Hematopoietic multipotent progenitor cell treated with erythropoietin and hydrocortisone succinate and interleukin-3 and kit ligand, for 8 days (in vitro differentiated cells): ENCODE measurements around the gene PRPSAP1.
"Not testable (repeated sequence)": the region's sequence is repeated elsewhere in the genome, so short reads cannot be mapped to it uniquely, and the experiment has no call there.

Experiments
- DNase-seq: peaks from one replicate; pipeline ENCODE4 v3.0.0-alpha.2; 2015

PRPSAP1 gene

GRCh38 chr17:76357597-76358158 is 4.0 kb upstream of the PRPSAP1 start:
- no peak for DNase-seq

DNA sequence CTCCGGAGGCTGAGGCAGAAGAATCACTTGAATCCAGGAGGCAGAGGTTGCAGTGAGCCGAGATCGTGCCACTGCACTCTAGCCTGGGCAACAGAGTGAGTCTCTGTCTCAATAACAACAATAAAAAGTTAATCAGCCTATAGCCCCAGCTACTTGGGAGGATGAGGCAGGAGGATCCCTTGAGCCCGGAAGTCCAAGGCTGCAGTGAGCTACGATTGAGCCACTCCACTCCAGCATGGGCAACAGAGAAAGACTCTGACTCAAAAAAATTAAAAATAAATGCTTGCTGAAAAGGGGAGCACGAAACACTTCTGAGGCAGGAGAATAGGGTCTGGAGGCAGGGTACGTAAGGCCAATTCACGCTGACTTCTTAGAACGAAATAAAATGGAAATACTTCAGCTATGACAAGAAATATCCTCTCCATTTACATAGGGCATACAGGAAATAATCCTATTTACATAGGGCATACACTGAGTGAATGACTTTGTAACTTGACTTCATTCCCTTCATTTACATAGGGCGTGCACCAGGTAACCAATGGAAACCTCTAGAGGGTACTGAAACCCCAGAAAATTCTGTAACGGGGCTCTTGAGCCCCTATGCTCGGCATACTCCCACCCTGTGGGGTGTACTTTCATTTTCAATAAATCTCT is 3.2 kb upstream of the PRPSAP1 start:
- no peak for DNase-seq

- DNase-seq, result peak; percentile 99
Observed at GRCh38 chr17:76354747-76355310, 1.1 kb upstream of the PRPSAP1 start.

- DNase-seq, result no peak
Observed at GRCh38 chr17:76354317-76354729, 607 bp upstream of the PRPSAP1 start.

- DNase-seq, result no peak
Observed at GRCh38 chr17:76353004-76353598, 615 bp downstream of the PRPSAP1 start.

GRCh38 chr17:76351526-76352071 is 2.1 kb downstream of the PRPSAP1 start:
- no peak for DNase-seq

DNA sequence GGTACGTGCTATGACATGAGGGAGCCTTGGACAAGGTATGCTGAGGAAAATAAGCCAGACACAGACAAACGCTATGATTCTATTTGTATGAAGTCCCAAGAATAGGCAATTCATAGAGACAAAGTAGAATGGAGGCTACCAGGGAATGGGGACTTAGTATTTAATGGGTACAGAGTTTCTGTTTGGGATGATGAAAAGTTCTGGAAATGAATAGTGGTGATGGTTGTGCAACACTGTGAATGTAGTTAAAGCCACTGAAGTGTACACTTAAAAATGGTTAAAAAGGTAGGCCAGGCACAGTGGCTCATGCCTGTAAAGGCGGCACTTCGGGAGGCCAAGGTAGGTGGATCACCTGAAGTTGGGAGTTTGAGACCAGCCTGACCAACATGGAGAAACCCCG is 3.3 kb downstream of the PRPSAP1 start:
- no peak for DNase-seq

DNA sequence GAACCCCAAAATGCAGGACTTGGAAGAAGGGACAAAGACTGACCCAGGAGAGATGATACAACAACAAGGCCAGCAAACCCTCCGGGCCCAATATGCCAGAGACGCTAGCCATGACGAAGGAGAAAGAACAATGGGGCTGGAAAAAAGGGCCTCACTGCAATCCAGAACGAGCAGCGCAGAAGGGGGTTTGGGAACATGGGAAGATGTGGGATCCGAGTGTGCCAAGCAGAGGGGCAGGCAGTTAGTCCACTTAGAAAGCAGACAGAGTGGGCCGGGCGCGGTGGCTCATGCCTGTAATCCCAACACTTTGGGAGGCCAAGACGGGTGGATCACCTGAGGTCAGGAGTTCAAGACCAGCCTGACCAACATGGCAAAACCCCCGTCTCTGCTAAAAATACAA is 6.8 kb downstream of the PRPSAP1 start:
- DNase-seq, result not testable (repeated sequence)

DNA sequence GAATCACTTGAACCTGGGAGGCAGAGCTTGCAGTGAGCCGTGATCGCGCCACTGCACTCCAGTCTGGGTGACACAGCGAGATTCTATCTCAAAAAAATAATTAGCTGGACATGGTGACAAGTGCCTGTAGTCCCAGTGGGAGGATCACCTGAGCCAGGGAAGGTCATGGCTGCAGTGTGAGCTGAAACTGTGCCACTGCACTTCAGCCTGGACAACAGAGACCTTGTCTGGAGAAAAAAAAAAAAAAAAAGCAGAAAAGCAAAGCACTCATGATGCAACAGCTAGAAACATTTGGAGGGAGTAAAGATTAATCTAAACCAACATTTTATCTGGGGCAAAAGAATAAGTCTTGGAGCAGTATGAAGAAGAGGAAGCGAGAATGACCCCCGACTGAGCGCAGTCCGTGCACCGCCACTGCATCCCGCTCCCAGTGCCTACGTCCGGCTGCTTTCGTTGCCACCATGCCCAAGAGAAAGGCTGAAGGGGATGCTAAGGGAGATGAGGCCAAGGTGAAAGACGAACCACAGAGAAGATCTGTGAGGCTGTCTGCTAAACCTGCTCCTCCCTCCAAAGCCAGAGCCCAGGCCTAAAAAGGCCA is 8.2 kb downstream of the PRPSAP1 start:
- DNase-seq, result no peak

- no peak for DNase-seq
Observed at GRCh38 chr17:76343106-76343505, 10.6 kb downstream of the PRPSAP1 start.

DNA sequence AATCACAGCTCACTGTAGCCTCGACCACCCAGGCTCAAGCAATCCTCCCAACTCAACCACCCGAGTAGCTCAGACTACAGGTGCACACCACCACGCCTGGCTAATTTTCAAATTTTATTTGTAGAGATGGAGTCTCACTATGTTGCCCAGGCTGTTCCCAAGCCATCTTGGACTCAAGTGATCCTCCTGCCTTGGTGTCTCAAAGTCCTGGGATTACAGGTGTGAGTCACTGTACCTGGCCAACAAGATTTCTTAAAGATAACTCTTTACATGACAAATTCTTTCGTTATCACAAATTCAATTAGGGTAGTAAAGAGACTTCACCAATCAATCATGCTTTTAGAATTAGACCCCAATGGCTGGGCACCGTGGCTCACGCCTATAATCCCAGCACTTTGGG is 12.4 kb downstream of the PRPSAP1 start:
- no peak for DNase-seq

DNA sequence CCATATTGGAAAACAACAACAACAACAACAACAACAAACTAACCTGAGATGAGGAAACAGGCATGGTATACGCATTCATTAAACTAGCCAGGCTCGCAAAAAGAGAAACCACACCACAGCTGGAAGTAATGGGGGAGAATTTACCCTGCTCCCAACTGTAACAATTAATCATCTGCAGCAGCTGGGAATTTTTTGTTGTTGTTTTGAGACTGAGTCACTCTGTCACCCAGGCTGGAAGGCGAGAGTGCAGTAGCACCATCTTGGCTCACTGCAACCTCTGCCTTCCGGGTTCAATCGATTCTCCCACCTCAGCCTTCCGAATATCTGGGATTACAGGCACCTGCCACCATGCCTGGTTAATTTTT is 16.3 kb downstream of the PRPSAP1 start:
- no peak for DNase-seq

GRCh38 chr17:76336756-76337412 is 16.8 kb downstream of the PRPSAP1 start:
- DNase-seq, result no peak

- DNase-seq, result no peak
Observed at GRCh38 chr17:76335716-76336381, 17.9 kb downstream of the PRPSAP1 start.

GRCh38 chr17:76333673-76334505 is 19.8 kb downstream of the PRPSAP1 start:
- DNase-seq, result no peak

DNA sequence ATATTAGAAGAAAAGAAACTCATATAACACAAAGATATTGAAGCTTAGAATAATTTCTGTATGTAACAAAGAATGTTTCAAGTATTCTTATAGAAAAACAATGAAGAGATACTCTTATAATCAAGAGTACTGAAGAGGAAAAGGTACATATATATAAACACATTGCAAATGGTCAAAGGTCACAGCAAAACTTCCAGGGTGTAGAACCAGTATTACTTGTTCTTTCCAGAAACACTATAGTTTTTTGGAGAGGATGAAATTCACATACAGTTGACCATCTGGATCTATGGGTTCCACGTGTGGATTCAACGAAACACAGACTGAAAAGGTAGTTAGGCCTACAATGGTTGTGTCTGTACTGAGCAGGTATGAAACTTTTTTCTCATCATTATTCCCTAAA is 22.6 kb downstream of the PRPSAP1 start:
- DNase-seq, result no peak

GRCh38 chr17:76329664-76330063 is 24.1 kb downstream of the PRPSAP1 start:
- DNase-seq, result no peak

DNA sequence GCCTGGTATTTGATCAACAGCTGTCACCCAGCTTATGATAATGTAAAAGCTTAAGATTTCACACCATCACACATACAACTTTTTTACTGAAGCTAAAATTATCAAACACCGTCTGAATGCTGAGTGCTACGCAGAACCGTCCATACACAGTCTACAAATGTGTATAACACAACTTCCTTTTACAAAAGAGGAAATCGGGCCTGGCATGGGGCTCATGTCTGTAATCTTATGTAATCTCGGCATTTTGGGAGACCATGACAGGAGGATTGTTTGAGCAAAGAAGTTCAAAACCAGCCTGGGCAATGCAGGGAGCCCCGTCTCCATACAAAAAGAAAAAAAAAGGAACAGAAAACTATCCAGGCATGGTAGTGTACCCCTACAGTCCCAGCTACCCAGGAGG is 26.0 kb downstream of the PRPSAP1 start:
- no peak for DNase-seq

GRCh38 chr17:76326306-76326705 is 27.4 kb downstream of the PRPSAP1 start:
- DNase-seq, result no peak

GRCh38 chr17:76318586-76318985 is 35.1 kb downstream of the PRPSAP1 start:
- DNase-seq, result no peak

GRCh38 chr17:76317535-76317934 is 36.2 kb downstream of the PRPSAP1 start:
- no peak for DNase-seq
